HFF-Myc (cell line): ENCODE data around the gene CALCOCO1.
"Not testable (repeated sequence)": the region's sequence is repeated elsewhere in the genome, so short reads cannot be mapped to it uniquely, and the experiment has no call there.

Experiments used
- DNase-seq: peaks from one replicate; pipeline ENCODE4 v3.0.0-alpha.2; 2011; ENCODE audit warnings: low read depth; ENCODE audit errors: extremely low read depth
- H3K4me3 ChIP-seq: replicated peaks from 2 replicates; pipeline ENCODE4 v1.5.1; 2011; ENCODE audit warnings: low read depth, mild to moderate bottlenecking, control low read depth, low read length
- CTCF ChIP-seq: IDR thresholded peaks from 2 replicates; pipeline ENCODE4 v1.5.1; 2012; ENCODE audit warnings: mild to moderate bottlenecking, low read depth, low read length, control low read depth; ENCODE audit errors: missing control alignments

The CALCOCO1 gene

DNA sequence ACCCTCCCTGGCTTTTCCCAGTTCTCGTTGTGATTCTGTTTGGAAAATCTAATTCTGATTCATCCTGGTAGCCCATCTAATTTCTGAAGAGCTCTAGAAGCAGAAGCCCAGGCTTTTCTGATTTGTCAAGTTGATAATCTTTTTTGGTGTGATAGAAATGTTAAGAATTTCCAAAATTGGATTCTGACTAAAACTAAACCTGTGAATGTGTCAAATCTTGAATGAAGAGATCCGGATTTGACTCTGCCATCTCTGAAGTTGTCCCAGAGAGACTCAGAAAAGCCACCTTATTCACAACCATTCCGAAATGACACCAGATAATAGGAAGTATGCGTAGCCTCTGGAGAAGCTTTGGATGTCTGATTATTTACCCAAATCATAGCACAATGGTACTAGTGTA lies 37.4 kb upstream of the CALCOCO1 start:
- no peak overlapping the region for H3K4me3 ChIP-seq
- DNase-seq: no peak
- TF ChIP-seq CTCF: no peak

- not testable (repeated sequence) for H3K4me3 ChIP-seq, DNase-seq
Observed at GRCh38 chr12:53762793-53763192, 35.5 kb upstream of the CALCOCO1 start.

DNA sequence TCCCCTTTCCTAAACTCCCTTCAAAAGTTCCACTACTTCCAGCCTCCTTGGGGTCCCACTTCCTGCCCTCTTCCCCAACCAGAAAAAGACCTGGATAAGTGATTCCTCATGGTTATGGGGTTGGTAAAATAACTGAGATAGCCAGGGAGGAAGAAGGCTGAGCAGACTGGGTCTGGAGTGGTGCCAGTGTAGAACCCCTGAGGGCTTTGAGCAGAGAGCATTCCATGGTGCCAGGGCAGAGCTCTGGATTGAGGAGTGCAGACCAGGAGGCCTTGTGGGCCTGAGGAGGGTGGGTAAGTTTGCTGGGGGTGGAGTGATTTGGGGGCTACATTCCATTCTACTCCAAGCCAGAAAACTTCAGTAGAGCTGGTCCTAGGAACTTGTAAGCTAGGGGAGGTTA lies 34.1 kb upstream of the CALCOCO1 start:
- no peak for TF ChIP-seq CTCF
- DNase-seq: no peak

DNA sequence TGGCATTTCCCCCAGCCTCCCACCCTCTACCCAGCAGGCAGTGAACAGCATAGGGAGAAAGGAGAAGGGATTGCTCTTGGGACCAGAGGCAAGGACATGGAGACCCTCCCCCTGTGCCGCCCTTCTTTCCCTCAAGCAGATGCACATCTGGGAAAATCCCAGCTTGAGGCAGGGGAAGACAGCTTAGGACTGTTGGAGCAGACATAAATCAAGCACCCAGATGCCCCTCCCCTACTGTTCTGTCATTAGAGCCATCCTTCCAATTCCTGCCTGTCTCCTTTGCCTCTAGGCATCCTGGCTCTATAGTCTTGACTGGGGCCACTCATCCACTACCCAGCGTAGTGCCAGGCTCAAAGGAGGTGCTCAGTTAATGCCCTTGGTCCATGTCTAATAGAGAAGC lies 32.0 kb upstream of the CALCOCO1 start:
- H3K4me3 ChIP-seq: no peak overlapping the region
- TF ChIP-seq CTCF: no peak
- no peak for DNase-seq

More for the DNA sequence above, 34.1 kb upstream of the CALCOCO1 start:
- H3K4me3 ChIP-seq: no peak overlapping the region

GRCh38 chr12:53758730-53759103 lies 31.5 kb upstream of the CALCOCO1 start:
- no peak overlapping the region for H3K4me3 ChIP-seq
- TF ChIP-seq CTCF: no peak
- no peak for DNase-seq

DNA sequence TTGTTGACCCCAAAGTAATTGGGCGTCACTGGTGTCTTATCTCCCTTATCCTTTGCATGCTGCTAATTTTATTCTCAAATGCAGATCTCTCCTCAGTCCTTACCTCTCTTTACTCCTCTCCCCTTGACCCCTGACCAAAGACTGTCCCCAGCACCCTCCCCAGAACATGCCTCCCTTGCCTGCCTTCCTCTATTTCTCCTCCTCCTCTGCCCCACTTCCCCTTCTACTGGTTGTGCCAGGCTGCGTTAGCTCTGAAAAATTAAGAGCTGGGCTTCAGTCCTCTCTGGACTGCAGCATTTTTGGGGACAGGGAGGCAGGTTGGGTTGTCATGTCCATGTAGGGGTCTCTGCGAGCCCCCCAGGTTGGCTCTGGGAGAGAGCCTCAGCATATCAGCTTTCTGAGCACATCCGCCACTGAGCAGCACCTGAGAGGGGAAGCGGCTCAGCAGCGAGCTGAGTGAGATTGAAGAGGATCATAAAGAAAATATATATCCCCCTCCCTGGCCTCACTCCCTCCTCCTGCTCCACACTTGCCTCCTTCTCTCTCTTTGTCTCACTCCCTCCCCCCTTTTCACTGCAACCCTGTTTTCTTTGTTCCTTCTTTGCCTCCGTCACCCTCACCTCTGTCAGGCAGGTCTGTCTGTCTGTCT lies 31.0 kb upstream of the CALCOCO1 start:
- DNase-seq: no peak
- H3K4me3 ChIP-seq: no peak overlapping the region
- TF ChIP-seq CTCF: no peak

- DNase-seq: no peak
- no peak overlapping the region for H3K4me3 ChIP-seq
- TF ChIP-seq CTCF: peak; percentile 87
Observed at GRCh38 chr12:53757101-53757770, 30.0 kb upstream of the CALCOCO1 start.
